ENCODE results near the gene GDF9.

- TF ChIP-seq CTCF (IDR thresholded peaks at IDR 0.05) (no peak), POLR2A (IDR thresholded peaks at IDR 0.05) (no peak)
Measured at GRCh38 chr5:132909702-132910101, 43.4 kb upstream of the GDF9 start.

Measured in thyroid gland (tissue), 4 donors.